ENCODE data around the gene CLSTN2. TPM values are rescaled to one million over a fixed set of nuclear protein-coding genes. Genes with fewer than 3 reads are reported as not detected.

CLSTN2 gene
- total and polyA plus RNA-seq, 2 of the 8 experiments (the other 6 are each of a cell fraction or from before 2014, with no cell fraction given) = 0.39 to 0.52 TPM

DNA sequence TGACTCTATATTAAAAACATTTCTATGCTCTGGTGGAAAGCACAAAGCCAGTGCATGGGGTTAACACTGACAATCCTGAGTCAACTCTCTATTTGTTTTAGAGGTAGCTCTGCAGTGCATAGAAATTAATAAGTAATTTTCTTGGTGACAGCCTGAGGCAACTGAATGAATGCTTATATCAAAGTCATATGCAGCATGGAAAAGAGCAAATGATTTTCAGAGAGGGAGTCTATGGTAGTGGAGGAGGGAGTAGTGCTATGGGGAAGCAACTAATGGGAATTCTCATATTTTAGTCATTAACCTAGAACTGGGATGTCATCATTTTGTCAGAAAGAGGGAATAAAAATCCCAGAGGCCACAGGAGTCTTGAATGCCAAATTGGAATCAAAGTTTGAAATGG, 99.1 kb downstream of the CLSTN2 start (continued):
- TF ChIP-seq CHD7 (IDR thresholded peaks at IDR 0.05; ENCODE audit: insufficient replicate concordance, low read length) = no peak
- no peak for TF ChIP-seq NANOG (IDR thresholded peaks at IDR 0.05; ENCODE audit: insufficient read depth, low read depth, low read length, poor library complexity, severe bottlenecking)
- no peak for TF ChIP-seq BCL11A (IDR thresholded peaks at IDR 0.05; ENCODE audit: low read depth in 2 of 2, low read length in 2 of 2)
- TF ChIP-seq CBX5 (IDR thresholded peaks at IDR 0.05; ENCODE audit: low read depth, low read length) = no peak
- no peak for TF ChIP-seq PHF8 (conservative IDR thresholded peaks at IDR 0.05; ENCODE audit: low read depth, low read length)
- TF ChIP-seq CTBP2 (IDR thresholded peaks at IDR 0.05; ENCODE audit: borderline replicate concordance, insufficient read depth, insufficient read length, low read length) = no peak
- no peak for TF ChIP-seq ASH2L (IDR thresholded peaks at IDR 0.05; ENCODE audit: low read length)
- TF ChIP-seq SP4 (IDR thresholded peaks at IDR 0.05; ENCODE audit: low read length) = no peak
- no peak for TF ChIP-seq CHD1 (IDR thresholded peaks at IDR 0.05; ENCODE audit: low read depth, low read length)
- TF ChIP-seq SIRT6 (IDR thresholded peaks at IDR 0.05; ENCODE audit: low read length) = no peak

Data from H1 (cell line).